Stimulated activated naive CD8-positive, alpha-beta T cell treated with anti-CD3 and anti-CD28 coated beads, Interleukin-15, Interleukin-2, amounts not matched to agents 100 U/mL and 50 U/mL, for 24 hours (primary cell): ENCODE results near the gene IL37.
A peak's percentile ranks its signal among the peaks of the same experiment; 100 is the strongest.
"Not testable (repeated sequence)": the region's sequence is repeated elsewhere in the genome, so short reads cannot be mapped to it uniquely, and the experiment has no call there.

Source experiments
- ATAC-seq: fragments of 150-1000 bp; cut with Tn5 transposase; one replicate; pipeline ENCODE4 v1.10.0; 2021
- DNase-seq: peaks from one replicate; pipeline ENCODE4 v3.0.0; 2021

Gene IL37

GRCh38 chr2:112889976-112890375 is 21.0 kb upstream of the IL37 start:
- ATAC-seq: no peak

GRCh38 chr2:112891385-112891831 is 19.6 kb upstream of the IL37 start:
- no peak for DNase-seq
- ATAC-seq: no peak

More at GRCh38 chr2:112889976-112890375, 21.0 kb upstream of the IL37 start:
- DNase-seq: no peak

- no peak for ATAC-seq
- no peak for DNase-seq
Observed at GRCh38 chr2:112893752-112894151, 17.2 kb upstream of the IL37 start.

GRCh38 chr2:112896909-112897623 is 13.9 kb upstream of the IL37 start:
- no peak for DNase-seq
- ATAC-seq: no peak

- DNase-seq (no peak), ATAC-seq (no peak)
Observed at GRCh38 chr2:112897624-112897978, 13.4 kb upstream of the IL37 start.

GRCh38 chr2:112901431-112902065 is 9.4 kb upstream of the IL37 start:
- not testable (repeated sequence) for ATAC-seq, DNase-seq

- no peak for DNase-seq
- no peak for ATAC-seq
Observed at GRCh38 chr2:112902816-112903215, 8.1 kb upstream of the IL37 start.

- no peak for ATAC-seq
Observed at GRCh38 chr2:112904883-112905282, 6.1 kb upstream of the IL37 start.

GRCh38 chr2:112906276-112906675 is 4.7 kb upstream of the IL37 start:
- no peak for ATAC-seq
- DNase-seq: no peak

More at GRCh38 chr2:112904883-112905282, 6.1 kb upstream of the IL37 start:
- no peak for DNase-seq

- DNase-seq (no peak), ATAC-seq (no peak)
Observed at GRCh38 chr2:112907001-112907949, 3.7 kb upstream of the IL37 start.

- not testable (repeated sequence) for DNase-seq, ATAC-seq
Observed at GRCh38 chr2:112908559-112908958, 2.4 kb upstream of the IL37 start.

GRCh38 chr2:112910219-112910618 is 746 bp upstream of the IL37 start:
- ATAC-seq (no peak), DNase-seq (no peak)

GRCh38 chr2:112912403-112912802 is 1.4 kb downstream of the IL37 start:
- DNase-seq: no peak
- no peak for ATAC-seq

- peak; percentile 21 for DNase-seq
- peak; percentile 51 for ATAC-seq
Observed at GRCh38 chr2:112915300-112916144, 4.6 kb downstream of the IL37 start.

- peak; percentile 48 for DNase-seq
Observed at GRCh38 chr2:112916145-112916571, 5.2 kb downstream of the IL37 start.

GRCh38 chr2:112916625-112917247 is 5.8 kb downstream of the IL37 start:
- ATAC-seq (peak; percentile 48), DNase-seq (no peak)

More at GRCh38 chr2:112916145-112916571, 5.2 kb downstream of the IL37 start:
- peak; percentile 68 for ATAC-seq

GRCh38 chr2:112917856-112918255 is 6.9 kb downstream of the IL37 start:
- no peak for ATAC-seq
- DNase-seq: no peak

GRCh38 chr2:112918256-112918655 is 7.3 kb downstream of the IL37 start:
- no peak for ATAC-seq

GRCh38 chr2:112919086-112919485 is 8.1 kb downstream of the IL37 start:
- ATAC-seq (no peak), DNase-seq (no peak)

More at GRCh38 chr2:112918256-112918655, 7.3 kb downstream of the IL37 start:
- DNase-seq: no peak

- DNase-seq (no peak), ATAC-seq (peak; percentile 41)
Observed at GRCh38 chr2:112920923-112921532, 10.1 kb downstream of the IL37 start.

GRCh38 chr2:112921982-112922381 is 11.0 kb downstream of the IL37 start:
- ATAC-seq (no peak), DNase-seq (no peak)
